ENCODE measurements around the gene MRPS2.
"Not testable (repeated sequence)": the region's sequence is repeated elsewhere in the genome, so short reads cannot be mapped to it uniquely, and the experiment has no call there.

The MRPS2 gene

DNA sequence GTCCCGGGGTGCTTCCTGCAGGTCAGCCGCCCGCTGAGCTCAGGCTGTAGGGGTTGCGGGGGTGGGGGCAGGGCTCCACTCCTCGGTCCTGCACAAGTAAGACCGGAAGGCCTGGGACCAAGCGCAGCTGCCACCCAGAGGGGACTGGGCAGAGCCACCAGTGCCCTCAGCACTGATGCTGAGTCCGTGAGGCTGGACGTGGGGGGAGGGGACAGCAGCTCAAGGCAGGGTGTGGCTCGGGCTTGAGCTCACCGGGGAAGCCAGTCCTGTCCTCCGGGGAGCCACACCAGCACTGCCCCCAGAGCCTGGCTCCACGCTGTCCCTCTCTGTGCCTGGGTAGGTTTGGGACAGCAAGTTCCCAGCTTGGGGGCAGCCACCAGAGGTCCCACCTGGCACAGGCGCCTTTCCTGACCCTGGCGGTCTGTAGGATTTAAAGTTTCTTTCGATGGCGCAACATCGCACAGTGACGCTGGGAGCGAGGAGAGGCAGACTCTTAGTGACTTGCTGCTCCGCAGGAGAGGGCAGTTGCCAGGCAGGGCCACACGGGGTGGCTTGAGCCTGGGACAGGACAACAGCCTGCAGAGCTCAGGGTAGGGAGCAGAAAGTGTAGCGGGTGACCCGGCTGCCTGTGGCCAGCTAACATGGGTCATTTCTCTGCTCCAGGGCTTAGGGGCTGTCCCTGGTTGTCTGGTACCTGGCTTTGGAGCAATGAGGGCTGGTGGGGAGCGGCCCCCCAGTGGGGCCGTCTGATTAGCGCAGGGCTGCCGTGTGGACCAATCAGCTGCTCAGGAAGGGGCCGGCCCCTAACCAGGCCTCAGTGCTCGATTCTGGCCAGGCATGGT, 26.5 kb downstream of the MRPS2 start:
- in situ Hi-C loops (cut with HindIII; ENCODE audit: low sequenced_read_pairs) = no loop called here

DNA sequence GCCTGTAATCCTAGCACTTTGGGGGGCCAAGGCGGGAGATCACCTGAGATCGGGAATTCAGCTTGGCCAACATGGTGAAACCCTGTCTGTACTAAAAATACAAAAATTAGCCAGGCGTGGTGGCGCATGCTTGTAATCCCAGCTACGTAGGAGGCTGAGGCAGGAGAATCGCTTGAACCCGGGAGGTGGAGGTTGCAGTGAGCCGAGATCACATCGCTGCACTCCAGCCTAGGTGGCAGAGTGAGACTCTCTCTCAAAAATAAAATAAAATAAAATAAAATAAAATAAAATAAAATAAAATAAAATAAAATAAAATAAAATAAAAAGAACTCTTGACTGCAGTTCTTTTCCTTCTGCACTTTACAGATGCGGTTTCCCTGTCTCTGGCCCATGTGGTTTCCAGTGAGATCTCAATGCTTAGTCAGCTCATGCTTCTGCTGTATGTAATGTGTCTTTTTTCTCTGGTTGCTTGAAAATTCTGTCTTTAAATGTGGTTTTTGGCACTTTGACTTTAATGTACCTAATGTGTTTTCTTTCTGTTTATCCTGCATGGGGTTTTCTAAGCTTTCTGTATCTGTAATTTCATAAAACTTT, 28.5 kb downstream of the MRPS2 start:
- in situ Hi-C loops (cut with HindIII; ENCODE audit: low sequenced_read_pairs) = not testable (repeated sequence)

DNA sequence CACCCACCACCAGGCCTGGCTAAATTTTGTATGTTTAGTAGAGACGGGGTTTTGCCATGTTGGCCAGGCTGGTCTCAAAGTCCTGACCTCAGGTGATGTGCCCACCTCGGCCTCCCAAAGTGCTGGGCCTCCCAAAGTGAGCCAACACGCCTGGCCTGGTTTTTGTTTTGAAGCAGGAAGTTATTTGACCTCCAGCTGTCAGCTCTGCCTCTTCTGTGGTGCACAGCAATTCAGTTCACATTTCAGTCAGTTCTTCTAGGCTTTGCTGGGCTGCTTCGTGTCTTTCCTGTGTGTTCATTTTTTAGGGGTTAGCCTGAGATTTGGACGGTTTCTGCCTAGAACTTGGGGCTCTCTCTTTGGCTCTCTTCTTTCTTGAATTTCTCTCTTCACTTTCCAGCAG, 29.7 kb downstream of the MRPS2 start:
- in situ Hi-C loops (cut with HindIII; ENCODE audit: low sequenced_read_pairs) = no loop called here

DNA sequence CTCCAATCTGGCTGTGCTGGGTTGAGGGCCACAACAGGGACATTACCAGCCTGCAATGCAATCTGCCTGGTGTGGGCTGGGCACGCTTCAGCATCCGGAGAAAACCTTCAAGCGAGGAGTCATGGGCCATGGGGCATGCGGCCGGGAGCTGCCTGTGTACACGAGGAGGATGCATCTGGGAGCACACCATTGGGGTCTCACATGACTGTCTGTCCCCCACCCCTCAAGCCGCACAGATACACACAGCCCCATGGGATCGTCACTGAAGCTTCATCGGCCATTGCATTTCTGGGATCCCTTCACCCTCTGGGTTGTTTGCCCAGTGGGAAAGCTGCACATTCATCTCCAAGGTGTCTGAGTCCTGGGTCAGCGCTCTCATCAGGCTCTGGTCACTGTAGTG, 30.6 kb downstream of the MRPS2 start:
- in situ Hi-C loops (cut with HindIII; ENCODE audit: low sequenced_read_pairs) = no loop called here

DNA sequence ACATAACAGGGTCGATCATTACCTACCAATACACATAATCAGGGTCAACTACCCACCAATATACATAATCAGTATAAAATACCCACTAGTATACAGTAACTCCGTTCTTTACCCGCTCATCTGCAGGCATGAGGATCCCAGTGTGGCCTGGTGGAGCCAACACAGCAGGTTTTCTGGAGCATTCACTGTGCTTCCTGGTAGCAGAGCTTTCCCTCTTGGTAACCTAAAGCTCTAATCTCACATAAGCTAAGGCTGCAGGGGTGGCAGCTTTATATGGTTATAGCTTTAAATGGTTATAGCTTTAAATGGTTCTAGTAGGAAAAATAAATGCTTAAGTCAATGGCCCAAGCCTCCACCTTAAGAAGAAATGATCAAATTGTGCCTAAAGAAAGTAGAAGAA, 32.6 kb downstream of the MRPS2 start:
- in situ Hi-C loops (cut with HindIII; ENCODE audit: low sequenced_read_pairs) = no loop called here

DNA sequence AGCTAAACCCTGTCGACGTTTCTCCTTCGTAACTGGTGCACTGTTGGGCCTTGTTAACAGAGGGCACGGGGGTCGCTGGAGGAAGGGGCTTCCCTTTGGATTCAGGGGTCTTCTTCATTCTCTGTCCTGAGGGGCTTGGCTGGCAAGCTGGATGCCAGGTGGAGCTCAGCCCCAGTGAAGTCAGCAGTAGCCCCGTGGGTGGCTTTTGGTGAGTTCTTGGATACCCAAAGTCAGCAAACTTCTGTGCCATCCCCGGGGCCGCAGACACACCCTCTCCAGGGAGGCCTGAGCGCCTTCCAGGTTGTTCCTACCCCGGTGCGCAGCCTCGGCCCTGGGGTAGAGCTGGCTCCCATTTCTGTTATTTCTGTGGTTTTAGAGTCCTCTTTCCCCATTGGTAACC, 33.2 kb downstream of the MRPS2 start:
- in situ Hi-C loops (cut with HindIII; ENCODE audit: low sequenced_read_pairs) = no loop called here

DNA sequence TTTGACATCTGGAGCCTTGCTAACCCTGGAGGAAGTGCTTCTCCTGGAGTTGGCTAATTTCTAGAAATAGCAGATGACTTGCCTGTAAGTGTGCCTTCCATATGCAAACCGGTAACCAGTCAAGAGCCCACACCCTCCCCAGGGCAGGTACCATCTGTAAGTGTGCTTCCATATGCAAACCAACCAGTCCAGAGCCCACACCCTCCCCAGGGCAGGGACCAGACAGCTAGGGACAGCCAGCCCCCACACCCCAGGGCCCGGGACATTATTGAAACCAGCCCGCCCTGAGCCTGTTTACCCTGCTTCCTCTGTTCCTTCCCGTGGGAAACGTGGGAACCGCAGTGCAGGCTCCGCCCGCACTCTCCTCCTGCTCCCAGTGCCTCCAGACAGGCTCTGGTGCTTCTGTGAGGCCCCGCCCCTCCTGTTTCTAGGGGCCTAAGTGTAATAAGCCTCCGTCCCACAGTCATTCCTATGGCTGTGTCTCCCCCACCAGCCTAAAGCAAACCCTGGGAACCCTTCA, 33.8 kb downstream of the MRPS2 start:
- in situ Hi-C loops (cut with HindIII; ENCODE audit: low sequenced_read_pairs) = not testable (repeated sequence)

DNA sequence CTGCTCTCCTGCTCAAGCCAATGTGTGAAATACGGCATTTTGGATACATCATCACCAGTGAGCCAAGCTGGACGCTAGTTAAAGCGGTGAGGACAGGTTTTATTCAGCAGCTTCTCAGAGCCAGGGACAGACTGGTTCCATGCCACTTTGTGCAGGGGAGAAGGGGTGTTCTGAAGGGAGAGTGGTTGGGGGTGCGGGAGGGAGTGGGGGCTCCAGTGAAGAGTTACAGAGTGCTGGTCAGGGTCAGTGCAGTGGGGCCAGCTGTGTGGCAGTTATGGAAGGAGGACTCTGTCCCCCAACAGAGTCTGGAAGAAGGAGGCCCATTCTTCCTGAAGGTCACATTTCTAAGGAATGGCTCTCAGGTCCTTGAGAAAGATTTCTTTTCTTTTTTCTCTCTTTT, 34.3 kb downstream of the MRPS2 start:
- in situ Hi-C loops (cut with HindIII; ENCODE audit: low sequenced_read_pairs) = not testable (repeated sequence)

DNA sequence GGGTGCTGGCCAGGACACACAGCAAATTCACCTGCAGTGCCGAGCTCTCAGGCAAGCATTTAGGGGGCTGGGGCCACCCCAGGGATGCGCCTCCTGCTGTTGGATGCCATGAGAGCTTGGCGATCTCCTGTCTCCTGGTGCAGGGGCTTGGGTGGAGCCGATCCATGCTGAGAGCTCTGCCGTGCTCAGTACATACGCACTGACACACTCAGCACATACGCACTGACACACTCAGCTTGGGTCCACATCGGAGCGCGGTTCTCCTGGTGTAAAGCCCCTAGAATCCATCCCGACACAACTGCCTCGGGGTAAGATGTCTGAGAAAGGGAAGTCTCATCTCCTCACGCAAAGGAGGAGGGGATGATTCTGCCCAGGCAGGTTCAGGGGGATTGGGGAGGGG, 35.1 kb downstream of the MRPS2 start:
- in situ Hi-C loops (cut with HindIII; ENCODE audit: low sequenced_read_pairs) = not testable (repeated sequence)

DNA sequence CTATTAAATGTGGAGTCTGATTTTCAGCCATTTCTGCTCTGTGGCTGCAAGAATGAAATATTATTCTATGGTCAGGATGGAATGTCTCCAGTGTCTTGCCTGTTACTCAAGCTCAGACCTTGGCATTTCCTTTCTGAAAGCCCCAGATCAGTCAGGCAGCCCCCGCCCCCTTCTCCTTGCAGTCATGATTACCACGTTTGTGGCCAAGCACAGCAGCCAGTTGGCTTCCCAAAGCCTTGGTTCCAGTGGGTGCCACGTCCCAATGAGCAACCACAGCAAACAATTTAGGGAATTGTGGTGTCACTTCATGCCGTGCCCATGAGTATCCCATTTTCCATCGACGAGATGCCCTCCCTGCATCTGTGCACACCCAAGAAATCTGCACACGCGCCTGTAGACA, 35.7 kb downstream of the MRPS2 start:
- in situ Hi-C loops (cut with HindIII; ENCODE audit: low sequenced_read_pairs) = no loop called here

DNA sequence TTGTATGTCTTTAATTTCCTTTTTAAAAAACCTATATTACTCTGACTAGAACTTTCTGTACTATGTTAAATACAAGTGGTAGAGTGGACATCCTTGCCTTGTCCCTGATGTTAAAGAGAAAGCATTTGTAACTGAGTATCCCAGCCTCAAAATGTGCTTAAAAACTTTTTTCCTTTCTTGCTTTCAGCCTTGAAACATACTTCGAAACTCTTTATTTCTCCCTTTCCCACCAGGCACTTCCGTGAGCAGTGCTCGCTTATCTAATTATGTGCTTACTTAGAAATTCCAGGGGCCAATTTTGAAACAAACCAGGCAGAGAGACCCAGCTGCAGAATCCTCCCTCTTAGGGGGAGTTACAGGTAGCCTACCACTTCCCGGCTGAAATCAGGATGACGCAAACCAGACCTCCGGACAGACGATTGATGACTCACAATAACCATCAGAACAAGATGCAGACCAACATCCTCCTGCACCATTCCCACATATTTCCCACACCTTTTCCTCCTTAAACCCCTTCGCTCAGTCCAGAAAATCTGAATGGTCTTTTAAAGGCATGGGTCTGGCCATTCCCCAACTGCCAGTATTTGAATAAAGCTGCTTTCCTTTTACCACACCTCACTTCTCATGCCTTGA, 42.9 kb downstream of the MRPS2 start:
- in situ Hi-C loops (cut with HindIII; ENCODE audit: low sequenced_read_pairs) = not testable (repeated sequence)

DNA sequence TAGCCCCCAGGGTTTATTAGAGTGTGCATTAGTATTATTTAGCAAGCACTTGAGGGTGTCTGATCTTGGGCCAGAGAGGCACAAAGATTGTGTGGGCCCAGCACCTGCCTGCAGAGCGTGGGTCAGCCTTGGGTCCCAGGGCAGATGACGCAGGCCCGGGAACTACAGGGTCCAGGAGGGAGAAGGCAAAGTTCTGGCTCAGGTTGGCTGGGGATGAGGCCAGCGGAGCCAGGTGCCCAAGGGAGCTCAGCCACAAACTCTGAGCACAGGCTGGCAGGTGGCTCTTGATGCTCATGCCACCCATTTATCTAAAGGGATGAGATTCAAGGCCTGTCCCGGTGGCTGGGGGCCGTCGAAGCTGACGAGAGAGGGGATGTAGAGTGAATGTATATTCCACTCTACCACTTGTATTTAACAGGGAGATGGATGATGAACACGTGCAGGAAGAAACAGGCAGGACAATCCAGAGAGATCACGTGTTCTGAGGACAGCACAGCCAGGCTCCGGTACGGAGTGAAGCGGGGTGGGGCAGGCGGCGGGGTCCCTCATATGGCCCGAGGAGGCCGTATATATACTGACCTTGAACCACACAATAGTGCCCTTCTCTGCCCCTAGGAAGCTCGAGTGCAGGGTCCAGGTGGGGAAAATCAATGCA, 44.6 kb downstream of the MRPS2 start:
- in situ Hi-C loops (cut with HindIII; ENCODE audit: low sequenced_read_pairs) = no loop called here

DNA sequence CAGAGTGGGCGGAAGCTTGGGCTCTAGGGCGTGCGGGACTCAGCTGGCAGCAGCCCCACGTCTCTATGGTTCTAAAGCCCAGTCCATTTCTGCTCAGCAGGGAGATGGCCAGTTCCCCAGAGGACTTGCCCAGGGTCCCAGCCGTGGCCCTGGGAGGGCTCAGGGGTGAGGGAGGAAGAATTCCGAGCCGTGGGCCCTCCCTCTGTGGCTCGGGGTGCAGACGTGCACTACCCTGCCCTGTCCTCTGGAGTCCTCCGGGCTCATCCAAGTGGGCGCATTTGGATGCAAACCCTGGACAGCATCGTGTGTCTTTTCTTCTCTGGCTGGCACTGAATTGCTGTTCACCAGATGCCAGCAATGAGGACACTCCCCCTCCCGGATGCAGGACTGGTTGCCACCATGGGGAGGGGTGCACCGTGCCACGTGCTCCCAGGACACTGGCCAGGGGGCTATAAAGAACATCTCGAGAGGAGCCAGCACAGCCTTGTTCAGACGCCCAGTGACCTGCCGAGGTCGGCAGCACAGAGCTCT, 45.2 kb downstream of the MRPS2 start, which contains the start of gene OBP2A:
Gene OBP2A, plus strand, starts transcription at position 481 of the 531 bp plus-strand sequence. CDS start 55 bp downstream, outside the sequence.
- in situ Hi-C loops (cut with HindIII; ENCODE audit: low sequenced_read_pairs) = not testable (repeated sequence)

DNA sequence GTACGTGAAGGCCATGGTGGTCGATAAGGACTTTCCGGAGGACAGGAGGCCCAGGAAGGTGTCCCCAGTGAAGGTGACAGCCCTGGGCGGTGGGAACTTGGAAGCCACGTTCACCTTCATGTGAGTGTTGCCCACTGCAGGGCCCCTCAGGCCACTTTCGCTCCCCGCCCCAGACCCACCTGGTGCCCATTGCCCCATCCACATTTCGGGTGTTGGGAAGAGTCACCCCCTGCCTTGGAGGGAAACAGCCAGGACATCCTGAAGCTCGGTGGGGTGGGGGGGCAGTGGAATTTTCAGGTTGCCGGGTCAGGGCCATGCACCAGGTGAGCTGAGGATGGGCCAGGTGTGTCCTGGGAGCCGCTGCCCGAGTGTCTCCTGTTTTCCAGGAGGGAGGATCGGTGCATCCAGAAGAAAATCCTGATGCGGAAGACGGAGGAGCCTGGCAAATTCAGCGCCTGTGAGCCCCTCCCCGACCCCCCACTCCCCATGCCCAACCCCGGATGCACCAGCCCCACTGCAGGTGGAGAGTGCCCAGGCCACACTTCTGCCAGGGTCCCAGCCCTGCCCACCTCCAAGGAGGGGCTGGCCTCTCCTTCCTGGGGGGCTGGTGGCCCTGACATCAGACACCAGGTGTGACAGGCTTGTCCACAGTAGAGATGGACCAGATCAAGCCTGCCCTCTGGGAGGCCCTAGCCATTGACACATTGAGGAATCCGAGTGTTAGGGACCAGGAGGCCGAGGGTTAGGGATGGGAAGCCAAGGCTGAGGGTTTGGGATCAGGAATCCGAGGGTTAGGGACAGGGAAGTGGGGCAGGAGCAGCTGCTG, 46.5 kb downstream of the MRPS2 start:
- in situ Hi-C loops (cut with HindIII; ENCODE audit: low sequenced_read_pairs) = not testable (repeated sequence)

DNA sequence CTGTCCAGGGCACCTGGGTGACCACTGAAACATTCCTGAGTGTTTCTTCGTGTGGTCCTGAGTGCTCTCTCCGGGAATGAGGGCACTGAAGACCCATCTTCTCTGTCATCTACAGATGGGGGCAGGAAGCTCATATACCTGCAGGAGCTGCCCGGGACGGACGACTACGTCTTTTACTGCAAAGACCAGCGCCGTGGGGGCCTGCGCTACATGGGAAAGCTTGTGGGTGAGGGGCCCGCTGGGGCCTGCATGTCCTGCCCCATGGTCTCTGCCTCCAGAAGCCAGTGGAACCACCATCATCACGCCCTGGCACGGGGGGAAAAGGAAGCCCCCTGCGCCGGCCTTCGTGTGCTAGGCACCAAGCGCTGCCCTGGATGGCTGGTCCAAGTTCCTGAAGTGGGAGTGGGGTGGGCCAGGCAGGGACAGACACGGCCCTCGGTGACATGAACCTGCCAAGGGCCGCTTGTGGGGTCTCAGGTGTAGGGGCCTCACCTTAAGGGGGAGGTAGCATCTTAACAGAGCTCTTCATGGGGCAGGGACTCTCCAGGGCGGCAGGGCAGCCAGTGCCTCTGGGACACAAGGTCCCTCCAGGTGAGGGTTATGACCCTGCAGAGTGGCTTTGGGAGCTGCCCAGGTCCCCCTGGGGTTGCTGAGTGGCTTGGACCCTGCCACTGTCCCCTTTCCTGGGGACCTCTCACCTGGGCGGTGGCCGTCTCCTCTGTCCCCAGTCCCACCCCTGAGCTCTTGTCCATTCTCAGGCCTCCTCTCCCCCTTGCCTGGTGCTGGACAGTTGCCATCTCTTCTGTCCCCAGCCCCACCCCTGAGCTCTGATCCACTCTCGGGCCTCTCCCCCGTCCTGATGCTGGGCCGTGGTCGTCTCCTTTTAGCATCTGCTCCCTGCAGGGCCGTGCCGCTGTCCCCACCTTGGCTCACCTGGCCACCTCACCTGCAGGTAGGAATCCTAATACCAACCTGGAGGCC, 47.6 kb downstream of the MRPS2 start:
- in situ Hi-C loops (cut with HindIII; ENCODE audit: low sequenced_read_pairs) = no loop called here

DNA sequence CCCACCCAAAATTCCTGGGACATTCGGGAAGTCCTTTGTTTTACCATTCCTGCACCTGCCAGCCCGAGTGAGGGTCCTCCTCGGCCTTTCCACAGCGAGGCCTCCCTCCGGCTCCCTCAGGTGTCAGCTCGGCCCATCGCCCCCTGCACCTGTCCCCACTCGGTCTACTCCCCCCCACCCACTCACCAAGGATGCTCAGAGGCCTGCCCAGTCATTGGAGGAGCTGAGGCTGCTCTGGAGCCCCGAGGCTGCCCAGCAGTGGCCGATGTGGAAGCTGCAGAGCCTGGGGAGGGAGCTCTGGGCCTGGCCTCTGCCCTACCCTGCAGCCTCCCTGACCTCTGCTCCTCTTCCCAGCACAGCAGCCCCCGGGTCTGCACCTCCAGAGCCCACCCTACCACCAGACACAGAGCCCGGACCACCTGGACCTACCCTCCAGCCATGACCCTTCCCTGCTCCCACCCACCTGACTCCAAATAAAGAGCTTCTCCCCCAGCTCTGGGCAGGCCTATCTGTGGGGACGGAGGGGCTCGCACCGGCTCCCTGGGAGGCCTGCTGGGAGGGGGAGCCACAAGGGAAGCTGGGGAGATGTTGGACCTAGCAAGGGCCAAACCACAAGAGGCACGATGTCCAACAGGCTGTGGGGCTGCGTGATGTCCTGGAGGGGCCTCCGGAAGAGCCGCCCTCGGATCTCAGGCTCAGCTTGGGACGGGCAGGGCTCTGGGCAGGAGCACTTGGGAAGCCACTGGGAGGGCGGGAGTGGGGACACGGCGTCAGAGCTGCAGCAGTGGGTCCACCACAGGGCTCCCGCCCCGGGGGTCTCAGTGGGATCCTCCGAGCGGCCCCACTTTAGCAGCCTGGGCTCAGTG, 49.2 kb downstream of the MRPS2 start:
- in situ Hi-C loops (cut with HindIII; ENCODE audit: low sequenced_read_pairs) = not testable (repeated sequence)

DNA sequence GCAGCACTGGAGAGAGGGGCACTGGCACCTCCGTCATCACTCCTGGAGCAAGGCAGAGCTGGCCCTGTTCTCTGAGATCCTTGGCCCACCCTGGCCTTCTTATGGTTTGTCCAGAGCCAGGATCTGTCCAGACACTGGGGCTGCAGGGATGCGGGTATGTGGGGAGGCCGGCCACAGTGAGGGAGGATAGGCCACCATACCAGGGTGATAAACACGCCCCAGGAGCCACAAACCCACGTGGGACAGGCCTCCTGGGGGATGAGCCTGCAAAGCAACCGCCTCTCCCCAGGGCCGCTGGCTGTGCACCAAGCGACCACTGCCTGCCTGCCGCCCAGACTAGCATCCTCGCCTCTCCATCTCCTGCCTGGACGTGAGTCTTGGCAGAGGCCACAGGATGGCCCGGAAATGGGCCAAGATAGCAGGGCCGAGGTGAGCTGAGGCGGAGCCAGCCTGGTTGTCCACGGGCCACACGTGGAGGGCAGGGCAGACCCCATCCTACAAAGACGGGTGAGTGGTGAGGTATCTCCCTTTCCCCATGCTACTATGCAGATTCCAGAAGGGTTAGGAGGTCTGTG, 49.9 kb downstream of the MRPS2 start:
- in situ Hi-C loops (cut with HindIII; ENCODE audit: low sequenced_read_pairs) = no loop called here

DNA sequence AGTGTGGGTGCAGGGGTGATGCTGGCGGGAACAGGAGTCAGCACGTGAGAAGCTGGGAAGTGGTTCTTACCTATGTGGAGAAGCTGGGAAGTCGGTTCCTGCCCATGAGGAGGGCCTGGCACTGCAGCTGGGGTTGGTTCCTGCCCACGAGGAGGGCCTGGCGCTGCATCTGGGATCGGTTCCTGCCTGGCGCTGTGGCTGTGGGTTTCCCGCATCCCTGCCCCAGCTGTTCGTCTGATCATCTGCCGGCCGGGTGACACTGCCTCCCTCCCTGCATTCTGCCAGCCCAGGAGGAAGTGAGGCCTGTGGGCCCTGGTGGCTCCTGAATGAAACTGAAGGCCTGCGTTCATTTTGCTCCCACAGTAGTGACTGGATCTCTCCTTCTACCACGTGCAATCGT, 50.5 kb downstream of the MRPS2 start:
- in situ Hi-C loops (cut with HindIII; ENCODE audit: low sequenced_read_pairs) = no loop called here
